Epidermal melanocyte (primary cell): ENCODE results near the gene CDH4.

ENCODE experiments used
- DNase-seq: peaks from one replicate; pipeline ENCODE4 v3.0.0; 2011; ENCODE audit warnings: low spot score; ENCODE audit not compliant: insufficient read length

The CDH4 gene

GRCh38 chr20:61251529-61252393, at the start of gene CDH4:
Gene CDH4, plus strand, starts transcription at chr20:61252261.
- no peak for DNase-seq

GRCh38 chr20:61203320-61203719, 48.7 kb upstream of the CDH4 start:
- no peak for DNase-seq

- no peak for DNase-seq
Observed at GRCh38 chr20:61204206-61204605, 47.9 kb upstream of the CDH4 start.

- DNase-seq = no peak
Observed at GRCh38 chr20:61205769-61206168, 46.3 kb upstream of the CDH4 start.

GRCh38 chr20:61210862-61211261, 41.2 kb upstream of the CDH4 start:
- no peak for DNase-seq

- DNase-seq = no peak
Observed at GRCh38 chr20:61217848-61218247, 34.2 kb upstream of the CDH4 start.

GRCh38 chr20:61219021-61219431, 33.0 kb upstream of the CDH4 start:
- DNase-seq = no peak

- no peak for DNase-seq
Observed at GRCh38 chr20:61220131-61220530, 31.9 kb upstream of the CDH4 start.

GRCh38 chr20:61220626-61221325, 31.3 kb upstream of the CDH4 start:
- DNase-seq = no peak

- no peak for DNase-seq
Observed at GRCh38 chr20:61222699-61223098, 29.4 kb upstream of the CDH4 start.

GRCh38 chr20:61223121-61223520, 28.9 kb upstream of the CDH4 start:
- DNase-seq = no peak

GRCh38 chr20:61230166-61230565, 21.9 kb upstream of the CDH4 start:
- DNase-seq = no peak

GRCh38 chr20:61233590-61233989, 18.5 kb upstream of the CDH4 start:
- no peak for DNase-seq

GRCh38 chr20:61234224-61234890, 17.7 kb upstream of the CDH4 start:
- no peak for DNase-seq

GRCh38 chr20:61236713-61237112, 15.3 kb upstream of the CDH4 start:
- DNase-seq = no peak

GRCh38 chr20:61238813-61239212, 13.2 kb upstream of the CDH4 start:
- no peak for DNase-seq

GRCh38 chr20:61240814-61241213, 11.2 kb upstream of the CDH4 start:
- no peak for DNase-seq

- DNase-seq = no peak
Observed at GRCh38 chr20:61244213-61244612, 7.8 kb upstream of the CDH4 start.

GRCh38 chr20:61246269-61246668, 5.8 kb upstream of the CDH4 start:
- DNase-seq = no peak

GRCh38 chr20:61249626-61250025, 2.4 kb upstream of the CDH4 start:
- DNase-seq = no peak

GRCh38 chr20:61252601-61253263, 671 bp downstream of the CDH4 start:
- DNase-seq = no peak

GRCh38 chr20:61253264-61253639, 1.2 kb downstream of the CDH4 start:
- DNase-seq = no peak
